ENCODE data around the gene ASMTL. TPM values are rescaled to one million over a fixed set of nuclear protein-coding genes. Genes with fewer than 3 reads are reported as not detected.
"Not testable (repeated sequence)": the region's sequence is repeated elsewhere in the genome, so short reads cannot be mapped to it uniquely, and the experiment has no call there.

ASMTL gene
- polyA plus RNA-seq, 1 donor (not counting 4 experiments of a cell fraction or from before 2014, with no cell fraction given), result 13.8 TPM

DNA sequence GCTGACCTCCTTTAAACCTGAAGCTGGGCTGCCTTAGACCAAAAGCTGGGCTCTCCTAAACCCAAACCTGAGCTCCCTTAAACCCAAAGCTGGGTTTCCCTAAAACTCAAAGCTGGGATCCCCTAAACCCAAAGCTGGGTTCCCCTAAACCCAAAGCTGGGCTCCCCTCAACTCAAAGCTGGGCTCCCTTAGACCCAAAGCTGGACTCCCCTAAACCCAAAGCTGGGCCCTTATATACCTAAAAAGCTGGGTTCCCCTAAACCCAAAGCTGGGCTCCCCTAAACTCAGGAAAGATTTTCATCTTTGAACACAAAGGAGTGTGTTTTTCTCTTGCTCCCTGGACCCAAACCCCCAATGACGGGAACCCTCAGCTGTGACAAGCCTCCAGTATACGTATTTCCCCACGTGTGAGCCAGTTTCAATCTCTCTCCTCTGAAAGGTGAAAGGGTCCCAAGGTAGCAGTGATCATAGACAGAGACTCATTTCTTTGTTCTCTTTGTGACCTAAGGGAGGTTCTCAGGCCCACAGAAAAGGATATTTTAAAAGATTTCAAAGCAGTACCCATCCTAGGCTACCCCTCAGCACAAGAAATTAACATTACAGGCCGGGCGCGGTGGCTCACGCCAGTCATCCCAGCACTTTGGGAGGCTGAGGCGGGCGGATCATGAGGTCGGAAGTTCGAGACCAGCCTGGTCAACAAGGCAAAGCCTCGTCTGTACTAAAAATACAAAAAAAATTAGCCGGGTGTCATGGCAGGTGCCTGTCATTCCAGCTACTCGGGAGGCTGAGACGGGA is 31.3 kb upstream of the ASMTL start:
- dilution Hi-C loops (cut with MboI; ENCODE audit: extremely low pct_ligation_motif_present, low sequenced_read_pairs), result no loop called here
- no peak overlapping the region for H3K4me2 ChIP-seq (ENCODE audit: control insufficient read depth, extremely low read depth, insufficient read depth, low read depth, low read length)
- no peaks in the 10 kb centered on the region for H3K79me2 ChIP-seq (ENCODE audit: control insufficient read depth, insufficient read depth, low read length)
- H2AFZ ChIP-seq (ENCODE audit: control insufficient read depth, low read length), result no peak overlapping the region
- no peaks in the 10 kb centered on the region for H3K36me3 ChIP-seq (ENCODE audit: control insufficient read depth in 2 of 2, extremely low read depth in 1 of 2, insufficient read depth in 2 of 2, low read length in 2 of 2)
- no peak overlapping the region for H3K4me3 ChIP-seq (ENCODE audit: control insufficient read depth in 2 of 3, extremely low read depth in 1 of 3, insufficient read depth in 2 of 3, low read depth in 1 of 3, low read length in 3 of 3)
- H3K4me1 ChIP-seq (ENCODE audit: control insufficient read depth, extremely low read depth, insufficient read depth, low read length), result no peaks in the 10 kb centered on the region
- H3K9ac ChIP-seq (ENCODE audit: control insufficient read depth, extremely low read depth, insufficient read depth, low read length), result no peak overlapping the region
- H3K9me3 ChIP-seq (ENCODE audit: control insufficient read depth, low read depth, low read length), result peaks cover 4% of the 10 kb centered on the region
- no peak for TF ChIP-seq EZH2 (IDR thresholded peaks at IDR 0.05; ENCODE audit: low read length)
- TF ChIP-seq, protein P1, sequence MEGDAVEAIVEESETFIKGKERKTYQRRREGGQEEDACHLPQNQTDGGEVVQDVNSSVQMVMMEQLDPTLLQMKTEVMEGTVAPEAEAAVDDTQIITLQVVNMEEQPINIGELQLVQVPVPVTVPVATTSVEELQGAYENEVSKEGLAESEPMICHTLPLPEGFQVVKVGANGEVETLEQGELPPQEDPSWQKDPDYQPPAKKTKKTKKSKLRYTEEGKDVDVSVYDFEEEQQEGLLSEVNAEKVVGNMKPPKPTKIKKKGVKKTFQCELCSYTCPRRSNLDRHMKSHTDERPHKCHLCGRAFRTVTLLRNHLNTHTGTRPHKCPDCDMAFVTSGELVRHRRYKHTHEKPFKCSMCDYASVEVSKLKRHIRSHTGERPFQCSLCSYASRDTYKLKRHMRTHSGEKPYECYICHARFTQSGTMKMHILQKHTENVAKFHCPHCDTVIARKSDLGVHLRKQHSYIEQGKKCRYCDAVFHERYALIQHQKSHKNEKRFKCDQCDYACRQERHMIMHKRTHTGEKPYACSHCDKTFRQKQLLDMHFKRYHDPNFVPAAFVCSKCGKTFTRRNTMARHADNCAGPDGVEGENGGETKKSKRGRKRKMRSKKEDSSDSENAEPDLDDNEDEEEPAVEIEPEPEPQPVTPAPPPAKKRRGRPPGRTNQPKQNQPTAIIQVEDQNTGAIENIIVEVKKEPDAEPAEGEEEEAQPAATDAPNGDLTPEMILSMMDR (optimal IDR thresholded peaks at IDR 0.05 in 1 of 3, IDR thresholded peaks at IDR 0.05 in 1 of 3, conservative IDR thresholded peaks at IDR 0.05 in 1 of 3; ENCODE audit: extremely low read depth in 1 of 3, insufficient read depth in 2 of 3, low read length in 3 of 3), result no peak
- H3K27ac ChIP-seq (ENCODE audit: control insufficient read depth, insufficient read depth, low read length), result no peak overlapping the region
- no peaks in the 10 kb centered on the region for H3K9me1 ChIP-seq (ENCODE audit: control insufficient read depth, extremely low read depth, insufficient read depth, low read length)
- no peaks in the 10 kb centered on the region for H4K20me1 ChIP-seq (ENCODE audit: control insufficient read depth, extremely low read depth, insufficient read depth, low read length)
- H3K27me3 ChIP-seq (ENCODE audit: control insufficient read depth, extremely low read depth, insufficient read depth, low read length), result no peaks in the 10 kb centered on the region
- DNase-seq (ENCODE audit: low read depth, low spot score) (no peak), FAIRE-seq (no peak)

GRCh38 chrX:1482530-1482928 is 29.8 kb upstream of the ASMTL start:
- H3K9ac ChIP-seq (ENCODE audit: control insufficient read depth, extremely low read depth, insufficient read depth, low read length); H3K79me2 ChIP-seq (ENCODE audit: control insufficient read depth, insufficient read depth, low read length); H3K9me3 ChIP-seq (ENCODE audit: control insufficient read depth, low read depth, low read length); H3K36me3 ChIP-seq (ENCODE audit: control insufficient read depth in 2 of 2, extremely low read depth in 1 of 2, insufficient read depth in 2 of 2, low read length in 2 of 2); H3K27me3 ChIP-seq (ENCODE audit: control insufficient read depth, extremely low read depth, insufficient read depth, low read length); FAIRE-seq; dilution Hi-C loops (cut with MboI; ENCODE audit: extremely low pct_ligation_motif_present, low sequenced_read_pairs); H2AFZ ChIP-seq (ENCODE audit: control insufficient read depth, low read length); DNase-seq (ENCODE audit: low read depth, low spot score); H3K4me1 ChIP-seq (ENCODE audit: control insufficient read depth, extremely low read depth, insufficient read depth, low read length); H3K4me2 ChIP-seq (ENCODE audit: control insufficient read depth, extremely low read depth, insufficient read depth, low read depth, low read length); H4K20me1 ChIP-seq (ENCODE audit: control insufficient read depth, extremely low read depth, insufficient read depth, low read length); H3K4me3 ChIP-seq (ENCODE audit: control insufficient read depth in 2 of 3, extremely low read depth in 1 of 3, insufficient read depth in 2 of 3, low read depth in 1 of 3, low read length in 3 of 3); H3K9me1 ChIP-seq (ENCODE audit: control insufficient read depth, extremely low read depth, insufficient read depth, low read length); H3K27ac ChIP-seq (ENCODE audit: control insufficient read depth, insufficient read depth, low read length): not testable (repeated sequence)
